ENCODE results near the gene PIGH. TPM values are rescaled to one million over a fixed set of nuclear protein-coding genes. Genes with fewer than 3 reads are reported as not detected.

The PIGH gene, protein sequence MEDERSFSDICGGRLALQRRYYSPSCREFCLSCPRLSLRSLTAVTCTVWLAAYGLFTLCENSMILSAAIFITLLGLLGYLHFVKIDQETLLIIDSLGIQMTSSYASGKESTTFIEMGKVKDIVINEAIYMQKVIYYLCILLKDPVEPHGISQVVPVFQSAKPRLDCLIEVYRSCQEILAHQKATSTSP
- total RNA-seq, result 13.4 and 18.3 TPM in 2 replicates

DNA sequence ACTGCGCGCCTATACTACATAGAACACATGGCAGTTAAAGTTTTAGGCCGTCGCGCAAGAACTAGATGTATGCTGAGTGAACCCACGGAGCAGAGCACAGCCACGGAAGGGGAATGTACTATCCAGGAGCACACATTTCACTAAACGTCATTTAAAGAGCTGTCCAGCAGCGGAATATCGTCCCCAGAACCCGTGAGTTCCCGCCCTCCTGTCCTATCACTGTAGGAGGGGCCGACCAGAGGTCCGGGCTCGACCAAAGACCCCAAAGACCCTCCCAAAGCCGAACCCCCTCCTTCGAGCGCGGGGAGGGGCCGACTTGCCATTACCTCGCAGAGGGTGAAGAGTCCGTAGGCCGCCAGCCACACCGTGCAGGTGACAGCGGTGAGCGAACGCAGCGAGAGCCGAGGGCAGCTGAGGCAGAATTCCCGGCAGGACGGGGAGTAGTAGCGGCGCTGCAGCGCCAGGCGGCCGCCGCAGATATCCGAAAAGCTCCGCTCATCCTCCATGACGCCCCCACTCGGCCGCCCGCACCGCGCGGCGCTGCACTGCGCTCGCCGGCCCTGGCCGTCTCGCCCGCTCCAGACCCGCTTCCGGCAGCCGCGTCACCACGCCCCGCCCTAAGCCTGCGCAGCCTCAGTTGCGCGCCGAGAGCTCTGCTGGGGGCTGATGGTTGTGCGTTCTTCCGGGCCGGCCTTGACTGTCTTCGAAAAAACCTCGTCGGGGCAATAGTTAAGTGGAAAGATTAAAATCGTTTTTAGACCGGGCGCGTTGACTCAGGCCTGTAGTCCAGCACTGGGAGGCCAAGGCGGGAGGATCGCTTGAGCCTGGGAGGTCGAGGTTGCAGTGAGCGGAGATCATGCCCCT is at the start of gene PIGH:
TSS of gene PIGH (minus strand) at position 571 of the 864 bp plus-strand sequence. CDS start at position 506, 65 bp downstream.

DNA sequence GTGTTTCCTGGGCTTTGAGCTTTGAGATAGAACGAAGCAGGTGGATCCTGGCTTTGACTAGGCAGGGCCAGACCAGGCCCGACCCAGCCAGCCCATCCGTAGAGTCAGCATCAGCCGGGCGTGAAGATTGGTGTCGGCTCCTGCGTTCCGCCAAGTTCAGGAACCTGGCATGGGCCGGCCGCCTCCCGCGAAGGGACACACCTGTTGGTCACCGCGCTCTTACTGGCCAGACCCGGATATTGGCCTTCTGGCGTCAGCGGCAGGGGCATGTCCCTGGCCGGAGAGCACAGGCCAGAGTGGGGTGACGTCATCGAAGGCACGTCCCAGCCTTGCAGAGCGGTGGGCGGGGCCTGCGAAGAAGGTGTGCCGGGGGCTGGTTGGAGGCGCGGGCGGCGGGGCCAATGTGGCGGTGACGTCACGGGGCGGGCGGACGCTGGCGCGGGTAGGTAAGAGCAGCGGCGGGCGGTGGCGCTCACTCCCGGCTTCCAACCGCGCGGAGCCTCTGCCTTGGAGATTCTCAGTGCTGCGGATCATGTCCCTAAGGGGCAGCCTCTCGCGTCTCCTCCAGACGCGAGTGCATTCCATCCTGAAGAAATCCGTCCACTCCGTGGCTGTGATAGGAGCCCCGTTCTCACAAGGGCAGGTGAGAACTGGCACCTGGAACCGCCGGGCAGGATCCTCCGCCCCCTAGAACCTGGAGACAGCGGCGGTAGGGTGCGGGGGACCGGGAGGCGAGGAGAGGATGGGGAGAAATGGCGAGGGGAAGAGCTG is 19.6 kb upstream of the PIGH start, which contains the start of gene ARG2:
TSS of gene ARG2 (plus strand) at position 475 of the 771 bp plus-strand sequence. CDS start at position 533, 58 bp downstream.

Other genes with a start within 250 kb of the PIGH start
- 89.1 and 93.7 TPM in 2 replicates for gene ATP6V1D, start 240.5 kb downstream of the PIGH start, total RNA-seq
- 192 and 202 TPM in 2 replicates for gene EIF2S1, start 239.9 kb downstream of the PIGH start, total RNA-seq
- 86.1 and 98.0 TPM in 2 replicates for gene PLEK2, start 188.1 kb downstream of the PIGH start, total RNA-seq
- 2.1 and 2.2 TPM in 2 replicates for gene TMEM229B, start 111.5 kb downstream of the PIGH start, total RNA-seq
- 3.6 and 6.3 TPM in 2 replicates for gene PLEKHH1, start 67.0 kb downstream of the PIGH start, total RNA-seq
- 9.7 and 18.3 TPM in 2 replicates for gene ARG2, start 19.7 kb upstream of the PIGH start, total RNA-seq
- 46.7 and 54.3 TPM in 2 replicates for gene VTI1B, start 74.4 kb upstream of the PIGH start, total RNA-seq
- gene RDH11, start 95.5 kb upstream of the PIGH start, total RNA-seq, result 90.1 and 112 TPM in 2 replicates
- gene RDH12, start 101.6 kb upstream of the PIGH start, total RNA-seq, result 8.4 and 11.7 TPM in 2 replicates
- 5.8 and 7.8 TPM in 2 replicates for gene ZFYVE26, start 216.3 kb upstream of the PIGH start, total RNA-seq
- 8.7 and 8.8 TPM in 2 replicates for gene RAD51B, start 219.5 kb upstream of the PIGH start, total RNA-seq